ENCODE results near the gene SDF2L1. TPM values are rescaled to one million over a fixed set of nuclear protein-coding genes. Genes with fewer than 3 reads are reported as not detected.
"Not testable (repeated sequence)": the region's sequence is repeated elsewhere in the genome, so short reads cannot be mapped to it uniquely, and the experiment has no call there.

SDF2L1 gene
- total RNA-seq, 4 donors from 2014 or later, result 8.2 to 21.4 (median 19.6) TPM

DNA sequence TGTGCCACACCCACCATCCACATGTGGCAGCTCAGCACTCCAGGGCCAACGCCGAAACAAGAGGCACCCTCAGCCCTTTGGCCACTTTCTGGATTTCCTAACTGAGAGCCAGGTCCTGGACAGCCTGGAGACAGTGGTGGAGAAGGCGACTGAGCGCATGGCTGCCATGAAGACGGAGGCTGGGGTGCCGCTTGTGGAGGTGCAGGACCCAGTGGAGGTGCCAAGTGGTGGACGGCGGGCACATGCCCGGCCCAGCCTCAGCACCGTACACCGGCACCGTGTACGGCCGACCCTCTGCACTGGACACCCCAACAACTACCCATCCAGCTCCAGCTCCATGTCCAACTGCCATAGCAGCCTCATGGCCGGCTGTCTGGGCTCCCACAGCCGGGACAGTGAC, 8.0 kb upstream of the SDF2L1 start:
- WGBS, 2 donors, result 94 to 96% methylated on average over 14 to 16 of the region's 16 CpGs
- intact Hi-C loops (cut with DNase I; ENCODE audit: low total_unique reads), result no loop called here
- DNase-seq (ENCODE audit: low spot score in 2 of 2), result no peak
- TF ChIP-seq, protein P1, sequence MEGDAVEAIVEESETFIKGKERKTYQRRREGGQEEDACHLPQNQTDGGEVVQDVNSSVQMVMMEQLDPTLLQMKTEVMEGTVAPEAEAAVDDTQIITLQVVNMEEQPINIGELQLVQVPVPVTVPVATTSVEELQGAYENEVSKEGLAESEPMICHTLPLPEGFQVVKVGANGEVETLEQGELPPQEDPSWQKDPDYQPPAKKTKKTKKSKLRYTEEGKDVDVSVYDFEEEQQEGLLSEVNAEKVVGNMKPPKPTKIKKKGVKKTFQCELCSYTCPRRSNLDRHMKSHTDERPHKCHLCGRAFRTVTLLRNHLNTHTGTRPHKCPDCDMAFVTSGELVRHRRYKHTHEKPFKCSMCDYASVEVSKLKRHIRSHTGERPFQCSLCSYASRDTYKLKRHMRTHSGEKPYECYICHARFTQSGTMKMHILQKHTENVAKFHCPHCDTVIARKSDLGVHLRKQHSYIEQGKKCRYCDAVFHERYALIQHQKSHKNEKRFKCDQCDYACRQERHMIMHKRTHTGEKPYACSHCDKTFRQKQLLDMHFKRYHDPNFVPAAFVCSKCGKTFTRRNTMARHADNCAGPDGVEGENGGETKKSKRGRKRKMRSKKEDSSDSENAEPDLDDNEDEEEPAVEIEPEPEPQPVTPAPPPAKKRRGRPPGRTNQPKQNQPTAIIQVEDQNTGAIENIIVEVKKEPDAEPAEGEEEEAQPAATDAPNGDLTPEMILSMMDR (IDR thresholded peaks at IDR 0.05), result no peak
- no peak overlapping the region for H3K4me3 ChIP-seq (ENCODE audit: low read depth, poor library complexity, severe bottlenecking)

DNA sequence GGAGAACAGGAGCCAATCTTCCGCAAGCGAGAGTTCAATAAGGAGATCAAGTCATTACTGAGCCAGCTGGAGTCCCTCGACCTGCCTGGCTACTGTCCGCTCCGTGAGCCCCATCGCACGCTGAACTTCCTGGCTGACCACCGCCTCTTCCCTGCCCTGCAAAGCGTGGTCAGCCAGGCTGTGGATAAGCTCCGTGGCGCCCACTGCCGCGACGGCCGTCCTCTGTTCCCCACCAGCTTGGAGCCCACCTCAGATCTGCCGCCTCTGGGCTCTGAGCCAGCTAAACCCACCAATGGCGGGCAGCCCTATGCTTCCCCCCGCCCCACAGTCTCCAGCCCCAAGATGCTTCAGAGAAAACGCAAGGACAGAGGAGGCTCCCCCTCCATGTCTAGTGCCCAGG, 7.3 kb upstream of the SDF2L1 start:
- DNase-seq (ENCODE audit: low spot score in 2 of 2), result no peak
- TF ChIP-seq POLR2A (IDR thresholded peaks at IDR 0.05), result no peak
- TF ChIP-seq, protein P1 (IDR thresholded peaks at IDR 0.05), result no peak
- 87 to 92% methylated on average over 19 of the region's 19 CpGs for WGBS, 2 donors
- intact Hi-C loops (cut with DNase I; ENCODE audit: low total_unique reads), result no loop called here
- no peak overlapping the region for H3K4me3 ChIP-seq (ENCODE audit: low read depth, poor library complexity, severe bottlenecking)

DNA sequence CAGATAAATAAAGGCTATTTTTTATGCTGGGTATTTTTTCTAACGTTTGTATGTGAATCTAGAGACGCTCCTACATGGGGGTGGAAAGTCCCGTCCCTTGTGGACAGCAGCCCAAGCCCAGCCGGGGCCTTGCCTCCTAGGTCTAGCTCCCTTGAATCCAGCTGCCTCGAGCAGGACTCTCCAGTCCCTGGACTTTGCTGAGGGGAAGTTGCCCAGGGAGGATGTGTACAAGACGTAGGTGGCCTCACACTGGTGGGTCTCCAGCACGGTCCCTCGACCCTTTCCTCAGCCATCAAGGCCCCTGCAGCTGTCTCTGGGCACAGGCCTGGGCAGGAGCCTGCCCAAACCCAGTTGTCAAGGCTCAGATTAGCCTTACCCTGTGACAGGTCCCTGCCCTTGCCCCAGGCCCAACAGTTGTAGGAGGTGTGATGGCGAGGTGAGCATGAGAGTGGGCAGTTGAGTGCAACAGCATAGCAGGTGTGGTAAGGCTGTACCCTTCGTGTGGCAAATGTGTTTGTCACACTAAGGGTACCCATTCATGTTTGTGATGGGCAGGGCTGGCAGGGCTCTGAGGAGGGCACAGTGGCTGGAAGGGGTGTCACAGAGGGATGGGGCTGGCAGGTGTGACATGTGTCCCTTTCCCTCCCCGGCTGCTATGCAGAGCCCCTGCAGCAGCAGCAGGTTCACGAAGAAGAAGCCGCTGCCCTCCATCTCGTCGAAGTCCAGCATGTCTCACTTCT, 6.2 kb upstream of the SDF2L1 start:
- no peak for TF ChIP-seq POLR2A (IDR thresholded peaks at IDR 0.05)
- TF ChIP-seq, protein P1 (IDR thresholded peaks at IDR 0.05), result no peak
- no peak overlapping the region for H3K4me3 ChIP-seq (ENCODE audit: low read depth, poor library complexity, severe bottlenecking)
- no peak for DNase-seq (ENCODE audit: low spot score in 2 of 2)
- 85 to 87% methylated on average over 15 of the region's 15 CpGs for WGBS, 2 donors
- intact Hi-C loops (cut with DNase I; ENCODE audit: low total_unique reads), result no loop called here

DNA sequence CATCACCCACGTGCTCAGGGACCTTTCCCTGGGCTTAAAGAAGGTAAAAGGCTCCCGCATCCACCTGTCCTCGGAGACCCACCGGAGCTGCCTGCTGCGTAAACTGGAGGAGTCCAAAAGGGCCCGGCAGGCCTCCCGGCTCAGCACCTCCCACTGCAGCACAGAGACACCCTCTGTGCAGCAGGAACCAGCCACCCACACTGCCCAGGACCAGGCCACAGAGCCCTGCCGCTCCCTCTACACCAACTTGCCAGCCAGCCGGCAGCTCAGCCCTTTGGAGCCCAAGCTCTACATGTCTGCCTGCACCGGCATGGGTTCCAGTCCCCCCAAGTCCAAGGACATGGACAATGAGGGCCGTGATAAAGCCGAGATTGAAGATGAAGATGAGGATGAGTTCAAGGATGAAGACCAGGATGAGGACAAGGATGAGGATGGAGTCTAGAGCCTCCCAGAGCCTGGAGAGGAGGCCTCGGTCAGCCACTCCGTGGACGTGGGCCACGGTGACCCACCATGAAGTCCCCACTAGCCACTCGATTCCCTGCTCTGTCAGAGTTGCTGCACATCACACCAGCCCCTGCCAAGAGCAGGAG, 5.4 kb upstream of the SDF2L1 start:
- 91 to 93% methylated on average over 17 of the region's 17 CpGs for WGBS, 2 donors
- DNase-seq (ENCODE audit: low spot score in 2 of 2), result no peak
- H3K4me3 ChIP-seq (ENCODE audit: low read depth, poor library complexity, severe bottlenecking), result no peak overlapping the region
- intact Hi-C loops (cut with DNase I; ENCODE audit: low total_unique reads), result no loop called here
- no peak for TF ChIP-seq POLR2A (IDR thresholded peaks at IDR 0.05)
- TF ChIP-seq, protein P1 (IDR thresholded peaks at IDR 0.05), result no peak

DNA sequence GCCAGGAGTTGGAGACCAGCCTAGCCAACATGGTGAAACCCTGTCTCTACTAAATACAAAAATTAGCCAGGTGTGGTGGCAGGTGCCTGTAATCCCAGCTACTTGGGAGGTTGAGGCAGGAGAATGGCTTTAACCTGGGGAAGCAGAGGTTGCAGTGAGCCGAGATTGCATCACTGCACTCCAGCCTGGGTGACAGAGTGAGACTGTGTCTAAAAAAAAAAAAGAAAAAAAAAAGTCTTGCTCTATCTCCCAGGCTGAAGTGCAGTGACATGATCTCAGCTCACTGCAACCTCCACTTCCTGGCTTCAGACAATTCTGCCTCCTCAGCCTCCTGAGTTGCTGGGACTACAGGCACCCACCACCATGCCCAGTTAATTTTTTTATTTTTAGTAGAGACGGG, 4.7 kb upstream of the SDF2L1 start:
- 81 to 88% methylated on average over 2 of the region's 2 CpGs for WGBS, 2 donors
- intact Hi-C loops (cut with DNase I; ENCODE audit: low total_unique reads); DNase-seq (ENCODE audit: low spot score in 2 of 2); H3K4me3 ChIP-seq (ENCODE audit: low read depth, poor library complexity, severe bottlenecking): not testable (repeated sequence)

DNA sequence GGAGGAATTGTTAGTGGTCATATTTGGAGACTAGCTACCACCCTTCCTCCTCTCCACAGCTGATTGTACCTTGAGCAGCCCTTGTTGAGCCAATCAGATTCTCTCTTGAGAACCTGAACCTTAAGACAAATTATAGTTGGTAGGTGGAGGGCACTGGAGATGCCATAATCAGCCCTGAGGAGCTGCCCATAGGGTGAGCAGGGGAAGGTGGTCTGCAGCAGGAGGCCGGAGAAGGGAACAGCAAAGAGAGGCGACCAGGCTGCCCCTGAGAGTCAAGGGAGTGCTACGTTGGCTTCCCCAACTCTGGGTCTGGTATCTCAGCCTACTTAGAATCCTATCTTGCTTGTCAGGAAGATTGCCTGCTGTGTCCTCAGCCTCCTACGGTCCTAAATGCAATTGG, 2.7 kb upstream of the SDF2L1 start:
- 76 to 87% methylated on average over 4 of the region's 4 CpGs for WGBS, 2 donors
- intact Hi-C loops (cut with DNase I; ENCODE audit: low total_unique reads), result no loop called here
- TF ChIP-seq POLR2A (IDR thresholded peaks at IDR 0.05), result no peak
- TF ChIP-seq, protein P1 (IDR thresholded peaks at IDR 0.05), result no peak
- no peak for DNase-seq (ENCODE audit: low spot score in 2 of 2)
- no peak overlapping the region for H3K4me3 ChIP-seq (ENCODE audit: low read depth, poor library complexity, severe bottlenecking)
